ENCODE data around the gene PRKAB2. TPM values are rescaled to one million over a fixed set of nuclear protein-coding genes. Genes with fewer than 3 reads are reported as not detected.

PRKAB2 gene
- total and polyA plus RNA-seq, 2 of the 4 experiments (the other 2 are of a cell fraction) = 8.4 to 11.0 TPM

- H3K27me3 ChIP-seq (ENCODE audit: control insufficient read depth, insufficient read depth, low read length) = no peaks in the 10 kb centered on the region
- no peak overlapping the region for H4K5ac ChIP-seq (ENCODE audit: low read depth, low read length)
- no peak overlapping the region for H2AFZ ChIP-seq (replicated peaks; ENCODE audit: low read length, poor library complexity)
- H2BK15ac ChIP-seq (ENCODE audit: low read depth, low read length) = no peak overlapping the region
- WGBS, 2 experiments (ENCODE audit: extremely low coverage in 2 of 2, insufficient read length in 1 of 2) = no CpG with 5 or more reads among the region's 2 CpGs
- H4K20me1 ChIP-seq (ENCODE audit: insufficient read depth, low read length) = no peaks in the 10 kb centered on the region
- ChIA-PET POLR2A (ENCODE audit: unreplicated experiment) (no interaction called here), CTCF (no interaction called here)
- no peak overlapping the region for H3K56ac ChIP-seq (ENCODE audit: extremely low read depth, insufficient read depth, low read length)
- no peak for TF ChIP-seq BHLHE40 (IDR thresholded peaks at IDR 0.05; ENCODE audit: low read depth, low read length)
- no peak for TF ChIP-seq CTCF (conservative IDR thresholded peaks at IDR 0.05; ENCODE audit: low read depth, low read length)
- no peak for TF ChIP-seq CEBPB (IDR thresholded peaks at IDR 0.05; ENCODE audit: low read depth, low read length)
- TF ChIP-seq FOS (IDR thresholded peaks at IDR 0.05; ENCODE audit: low read depth, low read length) = no peak
- TF ChIP-seq RFX5 (IDR thresholded peaks at IDR 0.05; ENCODE audit: low read depth, low read length) = no peak
- TF ChIP-seq NFE2L2 (IDR thresholded peaks at IDR 0.05; ENCODE audit: low read depth, low read length) = no peak
- no peak for TF ChIP-seq ELK1 (IDR thresholded peaks at IDR 0.05; ENCODE audit: borderline replicate concordance, low read depth, low read length)
- TF ChIP-seq MAZ (IDR thresholded peaks at IDR 0.05; ENCODE audit: borderline replicate concordance, low read depth, low read length) = no peak
- no peak for TF ChIP-seq RAD21 (IDR thresholded peaks at IDR 0.05; ENCODE audit: low read length)
- no peak for TF ChIP-seq CHD1 (IDR thresholded peaks at IDR 0.05; ENCODE audit: low read depth, low read length)
- TF ChIP-seq POLR2A (IDR thresholded peaks at IDR 0.05; ENCODE audit: low read depth, low read length) = no peak
- TF ChIP-seq MAFK (IDR thresholded peaks at IDR 0.05; ENCODE audit: low read depth, low read length) = no peak
- no peak for TF ChIP-seq USF2 (IDR thresholded peaks at IDR 0.05; ENCODE audit: low read depth, low read length)
- no peak for TF ChIP-seq RCOR1 (IDR thresholded peaks at IDR 0.05; ENCODE audit: insufficient replicate concordance, low read length)
- no peak for TF ChIP-seq SMC3 (IDR thresholded peaks at IDR 0.05; ENCODE audit: low read depth, low read length)
- TF ChIP-seq MXI1 (IDR thresholded peaks at IDR 0.05; ENCODE audit: borderline replicate concordance, low read depth, low read length) = no peak
- no peak overlapping the region for H3K4ac ChIP-seq (ENCODE audit: low read depth, low read length)
- no peak overlapping the region for H3K14ac ChIP-seq (replicated peaks; ENCODE audit: low read depth, low read length)
- H3K36me3 ChIP-seq (ENCODE audit: control insufficient read depth, insufficient read depth, low read length) = no peaks in the 10 kb centered on the region
- H3K9me1 ChIP-seq (ENCODE audit: insufficient read depth, low read length) = no peaks in the 10 kb centered on the region
- H3K9me3 ChIP-seq (ENCODE audit: control insufficient read depth, insufficient read depth, low read length) = no peaks in the 10 kb centered on the region
- H2BK120ac ChIP-seq (ENCODE audit: low read depth, low read length) = no peak overlapping the region
- no peaks in the 10 kb centered on the region for H3K4me1 ChIP-seq (ENCODE audit: control insufficient read depth, insufficient read depth, low read length)
- intact Hi-C loops (cut with micrococcal nuclease) = no loop called here
- H3K23ac ChIP-seq (ENCODE audit: low read depth, low read length) = no peak overlapping the region
- dilution Hi-C loops (cut with HindIII; ENCODE audit: low sequenced_read_pairs, unreplicated experiment) = no loop called here
- ATAC-seq (ENCODE audit: low read depth) = no peak
- in situ Hi-C loops (cut with MboI; ENCODE audit: low sequenced_read_pairs) = no loop called here
- no peak overlapping the region for H3K4me2 ChIP-seq (ENCODE audit: low read depth, low read length)
- H3K4me3 ChIP-seq (ENCODE audit: insufficient read depth, low read depth, low read length) = no peak overlapping the region
- H2AK9ac ChIP-seq (replicated peaks; ENCODE audit: low read depth, low read length, poor library complexity) = no peak overlapping the region
- no peaks in the 10 kb centered on the region for H3K79me1 ChIP-seq (ENCODE audit: low read depth in 1 of 2, low read length in 2 of 2)
- BruUV-seq (replicated peaks) = no TSS peak
- no peak overlapping the region for H3K27ac ChIP-seq (ENCODE audit: insufficient read depth, low read length)
- no peak overlapping the region for H2AK5ac ChIP-seq (ENCODE audit: low read depth, low read length)
- H4K91ac ChIP-seq (ENCODE audit: insufficient read depth, low read depth, low read length) = no peak overlapping the region
- no peak overlapping the region for H4K8ac ChIP-seq (ENCODE audit: low read depth in 2 of 2, low read length in 2 of 2)
- no peak for DNase-seq
- no peak overlapping the region for H2BK20ac ChIP-seq (ENCODE audit: low read depth, low read length)
- H3K9ac ChIP-seq (ENCODE audit: low read depth, low read length) = no peak overlapping the region
- no peak overlapping the region for H2BK5ac ChIP-seq (ENCODE audit: low read depth, low read length, poor library complexity, severe bottlenecking)
- no peak overlapping the region for H3K18ac ChIP-seq (ENCODE audit: low read depth, low read length)
These were observed 56.8 kb downstream of the PRKAB2 start for GRCh38 chr1:147115496-147115895.

Measured in IMR-90 (cell line).